Adrenal gland (tissue), 12 donors: ENCODE results near the gene KCNC2. TPM values are rescaled to one million over a fixed set of nuclear protein-coding genes. Genes with fewer than 3 reads are reported as not detected.

Experiments
- DNase-seq, 7 donors: peaks; one replicate each; pipeline ENCODE4 v3.0.0-alpha.2; 2019 to 2020
- H3K27ac ChIP-seq, 5 donors: fragments of 200-600 bp; sonication (generic) in 4 of 5; 1 replicate in 3 of 5; 2 replicates in 2 of 5; pipeline versions ENCODE4 v1.5.1 to v1.8.0; 2016 to 2020; ENCODE audit warnings: mild to moderate bottlenecking in 1 of 5
- H3K27me3 ChIP-seq: fragments of 200-600 bp; 2 replicates; pipeline ENCODE4 v1.8.0; 2021
- H3K36me3 ChIP-seq, 2 donors: fragments of 200-600 bp; replicated peaks in 1 of 2; 1 replicate in 1 of 2; 2 replicates in 1 of 2; pipeline versions ENCODE4 v1.5.1 to v1.8.0; 2018 to 2022
- H3K4me1 ChIP-seq, 2 donors: fragments of 200-600 bp; replicated peaks in 1 of 2; 1 replicate in 1 of 2; 2 replicates in 1 of 2; pipeline versions ENCODE4 v1.5.1 to v1.8.0; 2018 to 2021
- H3K4me3 ChIP-seq, 4 donors: fragments of 200-600 bp; sonication (generic) in 3 of 4; one replicate each; pipeline ENCODE4 v1.5.1; 2016 to 2018
- H3K9me3 ChIP-seq, 3 donors: fragments of 200-600 bp; sonication (generic) in 1 of 3; replicated peaks in 1 of 3; 1 replicate in 2 of 3; 2 replicates in 1 of 3; pipeline versions ENCODE4 v1.5.1 to v1.8.0; 2016 to 2021
- POLR2A ChIP-seq, 2 donors: fragments of 450-650 bp; IDR thresholded peaks; one replicate each; pipeline ENCODE4 v1.6.1; 2017; ENCODE audit warnings: antibody characterized with exemption in 2 of 2, mild to moderate bottlenecking in 2 of 2, moderate library complexity in 1 of 2
- WGBS, 4 donors: extraction: QIAGEN DNeasy Blood & Tissue Kit in 2 of 4; methylation state at CpG; one replicate each; pipeline versions ENCODE4 v1.1.5 to v1.1.7; 2013 to 2017; 5-methylcytosine and 5-hydroxymethylcytosine counted together
- intact Hi-C, 2 donors: fragments of 100-400 bp; cut with DNase I; formaldehyde crosslinking; loops; one replicate each; pipeline versions ENCODE4 v1.14.1 to v1.15.0; 2022 to 2023
- polyA plus RNA-seq, 3 donors: library from polyadenylated mRNA; stranded (reverse); fragments of 200-250 nt in 2 of 3; fragments of 350-450 nt in 1 of 3; fragmentation: Illumina TruSeq in 1 of 3; extraction: RNeasy Lipid Tissue Mini Kit (QIAGEN cat#74804) in 1 of 3; gene quantifications; one replicate each; pipeline ENCODE4 v1.2.3, GENCODE V29; 2013 to 2014
- total RNA-seq, 9 donors: library from RNA; depleted of rRNA in 4 of 9; stranded (reverse); fragments of >200 nt in 4 of 9; fragments of 120-200 nt in 1 of 9; fragmentation: NEBNext Ultra II Directional in 1 of 9; extraction: Animal tissue kit (Norgen Biotek cat#: 25700) in 1 of 9; gene quantifications; one replicate each; pipeline versions ENCODE4 v1.1.0 to v1.2.4, GENCODE V29; 2013 to 2023
- TF ChIP-seq, protein P1 (sequence below), 6 experiments: fragments of 450-650 bp in 4 of 6; fragments of 200-600 bp in 2 of 6; sonication (generic) in 1 of 6; IDR thresholded peaks; 1 replicate in 5 of 6; 2 replicates in 1 of 6; pipeline versions ENCODE4 v1.5.1 to v1.8.0; 2016 to 2021; ENCODE audit warnings: antibody characterized with exemption in 6 of 6, mild to moderate bottlenecking in 2 of 6, moderate library complexity in 1 of 6
- donor health status: healthy with polysubstance abuse.
- donor health status: Bipolar disorder and iron deficiency.
- donor health status: DM: yes; HTN: yes; CAD: no.
- donor health status: DM: no; HTN: no; CAD: no.
- donor health status: DM: no; HTN: no; CAD: no.
- donor health status: DM: yes; HTN: yes; CAD: no.

The KCNC2 gene
- total and polyA plus RNA-seq, 12 donors, result not detected

DNA sequence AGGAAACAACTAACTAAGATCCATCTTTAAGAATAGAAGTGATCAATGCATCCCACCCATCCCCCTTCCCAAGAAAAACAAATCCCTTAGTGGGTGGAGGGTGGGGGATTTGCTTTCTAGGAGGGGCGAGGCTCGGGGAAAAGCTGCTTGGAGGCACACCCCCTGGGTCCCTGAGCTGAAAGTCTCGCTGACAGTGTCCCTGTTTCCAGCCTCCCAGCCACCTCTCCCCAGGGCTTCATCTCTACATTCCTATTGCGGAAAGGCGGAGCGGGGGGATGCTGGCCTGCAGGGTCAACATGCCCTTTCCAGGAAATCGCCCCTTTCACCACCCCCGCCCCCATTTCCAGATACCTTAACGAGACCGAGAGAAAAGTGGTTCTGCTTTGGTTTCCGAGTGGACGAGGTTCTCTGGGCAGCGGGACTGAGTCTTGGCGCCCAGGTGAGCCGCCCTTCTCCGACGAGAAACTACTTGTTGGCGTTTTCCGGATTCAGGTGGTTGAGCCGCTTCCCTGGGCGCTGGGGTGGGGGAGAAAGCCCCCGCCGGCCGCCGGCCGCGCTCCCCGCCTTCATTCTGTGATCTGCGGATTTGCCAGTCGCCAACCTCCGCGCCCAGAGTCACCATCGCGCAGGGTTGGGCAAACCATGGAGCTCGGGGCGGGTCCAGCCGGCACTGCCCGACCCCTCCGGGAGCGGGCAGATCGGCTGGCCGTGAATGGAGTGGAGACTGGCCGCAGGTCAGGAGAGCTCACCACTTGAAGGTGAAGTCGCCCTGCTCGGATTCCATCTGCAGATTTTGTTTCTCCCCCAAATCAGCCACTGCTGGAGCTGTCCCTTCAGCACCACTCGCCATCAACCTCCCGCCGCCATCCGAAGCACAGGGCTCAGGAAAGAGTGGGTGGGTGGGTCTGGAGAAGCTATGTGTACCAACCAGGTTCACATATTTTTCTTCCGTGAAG, 505 bp downstream of the KCNC2 start:
- intact Hi-C loops, result no loop called here
- peaks cover 33% of the 10 kb centered on the region for H3K27me3 ChIP-seq
- peak overlapping the region in 1 of 4 donors; percentile 3 for H3K4me3 ChIP-seq
- no peak for TF ChIP-seq POLR2A (IDR thresholded peaks at IDR 0.05)
- TF ChIP-seq, protein P1, sequence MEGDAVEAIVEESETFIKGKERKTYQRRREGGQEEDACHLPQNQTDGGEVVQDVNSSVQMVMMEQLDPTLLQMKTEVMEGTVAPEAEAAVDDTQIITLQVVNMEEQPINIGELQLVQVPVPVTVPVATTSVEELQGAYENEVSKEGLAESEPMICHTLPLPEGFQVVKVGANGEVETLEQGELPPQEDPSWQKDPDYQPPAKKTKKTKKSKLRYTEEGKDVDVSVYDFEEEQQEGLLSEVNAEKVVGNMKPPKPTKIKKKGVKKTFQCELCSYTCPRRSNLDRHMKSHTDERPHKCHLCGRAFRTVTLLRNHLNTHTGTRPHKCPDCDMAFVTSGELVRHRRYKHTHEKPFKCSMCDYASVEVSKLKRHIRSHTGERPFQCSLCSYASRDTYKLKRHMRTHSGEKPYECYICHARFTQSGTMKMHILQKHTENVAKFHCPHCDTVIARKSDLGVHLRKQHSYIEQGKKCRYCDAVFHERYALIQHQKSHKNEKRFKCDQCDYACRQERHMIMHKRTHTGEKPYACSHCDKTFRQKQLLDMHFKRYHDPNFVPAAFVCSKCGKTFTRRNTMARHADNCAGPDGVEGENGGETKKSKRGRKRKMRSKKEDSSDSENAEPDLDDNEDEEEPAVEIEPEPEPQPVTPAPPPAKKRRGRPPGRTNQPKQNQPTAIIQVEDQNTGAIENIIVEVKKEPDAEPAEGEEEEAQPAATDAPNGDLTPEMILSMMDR (IDR thresholded peaks at IDR 0.05), result no peak
- H3K27ac ChIP-seq, result no peak overlapping the region
- no peaks in the 10 kb centered on the region for H3K9me3 ChIP-seq
- DNase-seq, result peak in 6 of 7 donors; percentile 11 to 31 (median 22)
- no peaks in the 10 kb centered on the region for H3K4me1 ChIP-seq
- no peaks in the 10 kb centered on the region for H3K36me3 ChIP-seq
- WGBS, 4 donors, result 1 to 5% (median 3%) methylated on average over 22 to 50 of the region's 50 CpGs

DNA sequence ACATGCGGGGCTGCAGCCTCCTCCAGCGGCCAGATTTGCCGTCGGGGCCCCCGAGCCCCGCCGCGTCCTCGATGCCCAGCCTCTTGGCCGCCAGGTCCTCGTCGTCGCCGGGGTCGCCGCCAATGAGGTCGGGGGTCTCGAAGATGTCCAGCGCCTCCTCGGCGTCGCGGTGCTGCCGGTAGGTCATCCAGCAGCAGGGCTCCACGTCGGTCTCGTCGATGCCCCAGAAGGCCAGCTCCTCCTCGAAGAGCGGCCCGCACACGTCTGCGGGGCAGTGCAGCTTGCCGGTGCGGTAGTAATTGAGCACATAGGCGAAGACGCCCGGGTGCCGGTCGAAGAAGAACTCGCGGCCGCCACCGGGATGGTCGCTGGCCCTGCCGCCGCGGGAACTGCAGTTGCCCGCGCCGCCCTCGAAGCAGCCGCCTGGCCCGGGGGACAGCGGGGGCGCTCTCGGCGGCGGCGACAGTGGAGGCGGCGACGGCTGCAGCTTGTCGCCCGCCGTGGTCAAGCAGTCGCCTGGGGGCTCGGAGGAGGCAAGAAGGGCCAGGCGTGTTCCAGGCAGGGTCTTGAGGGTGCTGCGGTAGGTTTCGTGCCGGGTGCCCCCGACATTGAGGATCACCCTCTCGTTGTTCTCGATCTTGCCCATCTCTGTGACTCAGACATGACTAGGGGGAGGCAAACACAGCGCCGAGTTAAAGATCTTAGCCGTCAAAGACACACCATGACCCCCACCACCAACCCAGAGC, 2.1 kb downstream of the KCNC2 start:
- TF ChIP-seq, protein P1 (IDR thresholded peaks at IDR 0.05), result no peak
- no peak for TF ChIP-seq POLR2A (IDR thresholded peaks at IDR 0.05)
- intact Hi-C loops, result no loop called here
- H3K27me3 ChIP-seq, result peaks cover 33% of the 10 kb centered on the region
- H3K4me3 ChIP-seq, result no peak overlapping the region
- no peak overlapping the region for H3K27ac ChIP-seq
- no peaks in the 10 kb centered on the region for H3K9me3 ChIP-seq
- no peak for DNase-seq
- WGBS, 4 donors, result 6 to 8% (median 7%) methylated on average over 70 to 78 of the region's 78 CpGs; no CpG with 5 or more reads in 1 of the 4 donors
- no peaks in the 10 kb centered on the region for H3K4me1 ChIP-seq
- no peaks in the 10 kb centered on the region for H3K36me3 ChIP-seq

DNA sequence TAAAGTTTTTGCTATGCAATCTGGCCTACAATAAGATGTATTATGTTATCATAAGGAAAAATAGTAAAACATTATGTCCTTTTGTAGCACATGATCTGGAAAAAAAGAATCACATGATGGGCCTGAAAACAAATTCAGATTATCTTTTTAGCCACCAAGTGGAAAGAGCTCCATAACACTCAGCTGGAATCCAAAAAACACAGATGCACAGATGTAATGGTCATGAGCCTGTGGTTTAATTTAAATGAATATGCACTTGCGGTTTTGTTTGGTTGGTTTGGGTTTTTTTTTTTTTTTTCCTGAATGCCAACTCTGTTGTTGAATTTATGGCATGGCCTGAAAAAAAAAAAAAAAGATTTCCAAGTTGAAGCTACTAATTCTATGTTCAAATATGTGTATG, 4.1 kb downstream of the KCNC2 start:
- H3K36me3 ChIP-seq, result no peaks in the 10 kb centered on the region
- H3K9me3 ChIP-seq, result no peaks in the 10 kb centered on the region
- H3K4me3 ChIP-seq, result no peak overlapping the region
- no peaks in the 10 kb centered on the region for H3K4me1 ChIP-seq
- DNase-seq, result no peak
- 67 to 81% (median 69%) methylated on average over 1 of the region's 1 CpG for WGBS, 4 donors
- intact Hi-C loops, result no loop called here
- no peak for TF ChIP-seq POLR2A (IDR thresholded peaks at IDR 0.05)
- TF ChIP-seq, protein P1 (IDR thresholded peaks at IDR 0.05), result no peak
- H3K27me3 ChIP-seq, result peaks cover 33% of the 10 kb centered on the region
- no peak overlapping the region for H3K27ac ChIP-seq

DNA sequence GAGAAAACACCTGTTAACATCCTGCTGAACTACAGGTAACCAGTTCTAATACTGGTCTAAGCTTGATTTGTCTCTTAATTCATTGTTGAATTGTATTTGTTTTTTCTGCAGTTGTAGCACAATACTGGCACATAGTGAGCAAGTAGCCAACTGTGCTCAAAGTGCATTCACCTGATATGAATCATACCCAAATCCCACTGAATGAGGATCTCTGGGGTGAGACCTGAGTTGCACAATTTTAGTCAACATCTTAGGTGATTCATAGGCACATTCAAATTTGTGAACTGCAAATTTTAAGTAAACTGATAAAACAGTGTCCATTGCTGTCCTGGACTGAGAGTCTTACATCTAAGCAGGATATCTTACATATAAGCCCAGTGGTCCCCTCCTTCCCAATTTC, 12.8 kb downstream of the KCNC2 start:
- no peaks in the 10 kb centered on the region for H3K4me1 ChIP-seq
- DNase-seq, result no peak
- no peak overlapping the region for H3K4me3 ChIP-seq
- no peak overlapping the region for H3K27ac ChIP-seq
- intact Hi-C loops, result no loop called here
- no peaks in the 10 kb centered on the region for H3K36me3 ChIP-seq
- no peaks in the 10 kb centered on the region for H3K27me3 ChIP-seq
- H3K9me3 ChIP-seq, result no peaks in the 10 kb centered on the region
- TF ChIP-seq, protein P1 (IDR thresholded peaks at IDR 0.05), result no peak
- no peak for TF ChIP-seq POLR2A (IDR thresholded peaks at IDR 0.05)
